ENCODE data around the gene DNAJA4.
A peak's percentile ranks its signal among the peaks of the same experiment; 100 is the strongest.

Gene DNAJA4

DNA sequence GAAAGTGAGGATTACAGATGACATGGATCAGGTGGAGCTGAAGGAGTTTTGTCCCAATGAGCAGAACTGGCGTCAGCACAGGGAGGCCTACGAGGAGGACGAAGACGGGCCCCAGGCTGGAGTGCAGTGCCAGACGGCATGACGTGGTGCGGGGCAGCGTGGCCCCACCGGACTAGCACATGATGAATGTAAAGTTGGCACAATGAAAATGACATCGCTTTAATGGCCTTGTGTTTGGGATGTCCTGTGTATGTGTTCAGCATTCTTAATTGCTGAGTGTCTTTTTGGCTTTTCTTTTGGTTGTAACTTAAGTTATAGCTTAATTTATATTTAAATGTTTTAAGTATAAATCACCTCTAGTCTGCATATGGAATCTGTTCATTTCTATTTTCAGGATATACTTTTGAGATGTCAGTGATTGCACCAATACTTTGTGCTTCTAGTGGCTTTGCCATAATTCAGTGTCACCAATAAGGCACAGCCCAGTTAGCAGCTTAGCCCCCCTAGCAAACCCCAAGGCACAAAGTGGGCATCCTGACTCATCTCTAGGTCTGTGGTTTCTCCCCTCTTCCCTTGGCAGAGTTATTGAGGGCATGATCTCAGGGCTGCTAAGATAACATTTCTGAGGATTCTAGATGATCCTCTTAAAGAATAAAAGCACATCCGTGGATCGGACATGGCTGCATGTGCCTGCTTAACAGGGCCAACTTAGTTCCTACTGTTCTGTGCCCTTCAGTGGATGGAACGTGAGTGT lies 16.1 kb downstream of the DNAJA4 start:
- DNase-seq (ENCODE audit: low spot score) = no peak

DNA sequence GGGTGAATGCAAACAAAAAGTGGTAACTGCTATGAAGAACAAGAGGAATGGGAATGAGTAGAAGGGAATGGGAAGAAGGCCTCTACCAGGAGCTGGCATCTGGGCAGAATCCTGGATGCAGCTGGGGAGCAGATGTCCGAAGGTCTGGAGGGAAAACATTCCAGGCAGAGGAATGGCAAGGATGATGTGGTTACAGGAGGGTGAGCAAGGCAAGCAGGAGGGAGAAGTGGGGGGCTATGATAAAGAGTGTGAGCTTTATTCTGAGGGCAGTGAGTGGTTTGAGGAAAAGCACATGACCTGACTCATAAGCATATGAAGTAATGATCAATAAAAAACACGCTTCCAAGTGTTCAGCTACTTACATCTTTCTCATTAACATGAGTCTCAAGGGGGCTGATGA lies 18.0 kb downstream of the DNAJA4 start:
- DNase-seq (ENCODE audit: low spot score) = no peak

DNA sequence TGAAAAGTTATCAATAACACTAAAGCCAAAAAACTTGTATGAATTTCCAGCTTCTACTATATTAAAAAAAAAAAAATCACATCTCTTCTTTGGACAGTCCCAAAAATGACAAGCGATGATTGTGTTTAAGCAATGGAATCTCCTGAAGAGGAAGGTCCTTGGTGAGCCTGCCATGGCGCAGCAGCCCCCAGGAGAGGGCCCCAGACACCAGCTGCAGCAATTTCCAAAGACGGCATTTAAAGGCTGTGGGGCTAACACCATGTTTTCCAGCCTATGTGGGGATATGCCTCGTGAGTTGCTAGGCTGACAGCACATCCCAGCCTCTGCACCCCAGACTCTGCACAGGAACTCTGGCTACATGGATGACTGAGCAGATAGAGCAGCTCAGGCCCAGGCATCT lies 20.4 kb downstream of the DNAJA4 start:
- no peak for DNase-seq (ENCODE audit: low spot score)

DNA sequence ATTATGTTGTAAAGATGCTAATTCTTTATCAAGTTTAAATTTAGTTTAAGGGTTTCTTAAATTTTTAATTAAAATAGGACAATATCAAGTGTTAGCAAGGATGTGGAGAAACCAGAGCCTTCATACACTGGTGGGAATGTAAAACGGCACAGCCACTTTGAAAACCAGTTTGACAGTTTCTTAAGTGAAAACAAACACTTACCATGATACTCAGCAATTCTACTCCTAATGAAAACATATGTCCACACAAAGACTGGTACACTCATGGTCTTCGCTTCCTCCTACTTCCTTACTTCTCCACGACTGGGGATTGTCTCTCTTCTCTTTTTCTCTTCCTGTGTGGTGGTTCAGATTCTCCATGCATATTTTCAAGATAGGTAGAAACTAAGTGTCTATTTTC lies 25.9 kb downstream of the DNAJA4 start:
- no peak for DNase-seq (ENCODE audit: low spot score)

DNA sequence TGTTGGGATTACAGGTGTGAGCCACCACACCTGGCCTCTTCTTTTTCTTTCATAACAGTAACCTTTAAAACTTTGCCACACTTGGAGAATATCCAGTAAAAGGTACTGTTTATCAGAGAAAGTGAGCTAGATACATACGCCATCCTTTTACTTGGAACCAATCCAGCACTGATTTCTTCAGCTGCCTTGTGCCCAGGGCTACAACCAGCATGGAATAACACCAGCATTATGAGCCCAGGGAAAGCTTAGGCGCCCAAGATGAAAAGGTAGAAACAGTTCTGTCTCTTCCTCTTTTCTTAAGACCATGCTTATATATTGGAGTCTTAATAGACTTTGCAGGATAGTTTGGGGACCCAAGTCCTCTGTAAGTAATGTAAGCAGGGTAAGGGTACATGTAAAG lies 26.7 kb downstream of the DNAJA4 start:
- no peak for DNase-seq (ENCODE audit: low spot score)

DNA sequence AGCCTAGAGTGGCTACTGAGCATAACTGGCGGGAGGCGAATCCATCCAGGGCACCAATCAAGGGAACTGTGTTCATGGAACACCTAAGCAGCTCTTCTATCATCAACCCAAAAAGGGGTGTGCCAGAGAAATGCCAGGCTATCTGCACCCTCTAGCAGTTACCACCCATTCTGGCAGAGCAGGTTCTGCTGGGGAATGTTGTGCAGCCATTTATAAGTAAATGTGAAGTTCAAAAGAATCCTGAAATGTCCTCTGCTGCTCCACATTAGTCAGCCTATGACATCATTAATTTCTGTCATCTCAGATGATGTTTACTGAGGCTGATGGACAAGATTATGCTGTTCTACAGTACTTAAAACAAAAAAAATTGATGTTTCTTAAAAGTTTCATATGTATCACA lies 27.3 kb downstream of the DNAJA4 start:
- DNase-seq (ENCODE audit: low spot score) = peak; percentile 41

DNA sequence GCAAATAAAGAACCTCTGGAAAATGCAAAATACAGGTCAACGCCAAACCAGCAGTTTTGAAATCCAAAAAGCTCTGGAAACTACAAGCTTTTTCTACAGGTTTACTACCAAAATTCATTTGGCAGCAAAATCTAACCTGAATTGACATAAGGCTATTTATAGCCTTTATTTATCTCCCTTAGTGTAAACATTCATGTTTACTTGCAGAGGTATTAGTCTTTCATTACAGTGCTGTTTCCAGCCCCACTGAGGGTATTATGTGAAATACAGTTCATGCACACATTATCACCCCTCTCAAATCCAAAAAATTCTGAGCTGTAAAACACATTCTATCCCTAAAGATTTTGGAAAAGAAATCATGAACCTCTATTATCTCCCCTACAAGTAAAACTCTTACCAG lies 27.9 kb downstream of the DNAJA4 start:
- DNase-seq (ENCODE audit: low spot score) = no peak

DNA sequence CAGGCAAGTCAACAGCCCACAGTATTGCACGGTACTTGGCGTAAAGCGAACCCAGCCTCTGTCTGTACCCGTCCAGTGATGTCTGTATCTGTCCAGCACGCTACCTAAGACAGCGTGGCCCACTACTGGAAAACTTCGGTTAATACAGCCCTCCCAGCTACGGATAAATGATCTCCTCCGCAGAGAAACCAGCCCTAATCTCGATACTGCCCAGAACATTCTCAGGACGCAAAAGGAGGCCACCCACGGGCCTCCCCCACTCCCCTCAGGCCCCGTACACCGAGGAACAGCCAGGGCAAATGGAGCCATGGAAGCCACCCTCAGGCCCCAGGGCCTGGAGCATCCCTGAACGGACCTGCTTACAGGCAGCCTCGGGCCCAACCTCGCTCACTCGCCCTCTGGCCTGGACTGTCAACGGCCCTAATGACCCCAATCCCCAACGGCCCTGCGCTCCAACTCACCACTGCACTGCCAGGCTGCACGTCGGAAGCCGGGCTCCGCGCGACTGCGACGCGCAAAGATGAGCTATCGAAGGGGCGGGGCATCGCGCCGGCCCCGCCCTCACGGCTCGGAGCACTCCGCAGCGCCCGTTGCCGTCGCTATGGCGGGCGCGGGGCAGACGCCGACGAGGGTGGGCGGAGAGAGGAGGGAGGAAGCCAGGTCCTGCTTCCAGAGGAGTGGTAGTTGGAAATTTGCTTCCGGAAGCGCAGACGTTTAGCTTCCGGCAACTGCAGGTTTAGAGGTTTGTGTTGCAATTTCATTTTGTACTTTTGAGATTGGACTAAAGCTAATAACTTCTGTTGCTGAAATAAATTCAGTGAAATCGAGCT lies 35.0 kb downstream of the DNAJA4 start, which contains the start of gene SKIC8:
TSS of gene SKIC8 (minus strand) at position 509 of the 830 bp plus-strand sequence. CDS start 3,923 bp downstream, outside the sequence.
- peak; percentile 92 for DNase-seq (ENCODE audit: low spot score)

DNA sequence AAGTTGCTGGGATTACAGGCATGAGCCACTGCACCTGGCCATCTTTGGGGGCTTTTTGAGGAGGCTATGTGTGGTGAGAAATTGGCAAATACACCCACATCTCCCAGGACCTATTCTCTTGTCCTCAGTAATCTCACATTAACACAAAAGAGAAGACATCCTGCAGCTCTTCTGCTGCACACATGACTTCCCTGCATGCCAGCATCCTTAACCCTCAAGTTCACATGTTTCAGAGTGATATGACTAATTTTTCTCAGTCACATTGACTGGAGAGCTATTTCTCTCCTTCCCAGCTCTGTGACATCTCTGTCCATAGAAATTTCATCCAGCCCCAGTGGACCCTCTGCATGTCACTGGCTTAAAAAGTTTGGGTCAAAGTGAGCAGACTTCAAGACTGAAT lies 37.0 kb downstream of the DNAJA4 start:
- DNase-seq (ENCODE audit: low spot score) = no peak

DNA sequence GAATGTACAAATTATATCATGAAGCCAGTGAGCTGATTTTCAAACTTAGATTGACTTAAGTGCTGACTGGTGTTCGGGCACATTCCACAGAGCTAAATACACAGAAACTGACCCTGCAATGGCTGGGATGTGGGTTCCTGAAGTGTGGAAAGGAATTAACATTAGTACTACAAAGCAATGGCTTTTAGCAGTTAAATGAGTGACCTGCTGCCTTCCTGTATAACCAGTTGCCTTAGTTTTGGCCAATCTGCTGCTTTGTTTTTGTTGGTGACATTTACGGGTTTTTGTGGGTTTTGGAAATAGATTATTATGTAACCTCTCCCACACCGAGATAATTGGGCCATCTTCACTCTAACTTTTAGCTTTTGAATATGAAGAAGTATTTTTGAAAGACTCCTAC lies 37.5 kb downstream of the DNAJA4 start:
- no peak for DNase-seq (ENCODE audit: low spot score)

DNA sequence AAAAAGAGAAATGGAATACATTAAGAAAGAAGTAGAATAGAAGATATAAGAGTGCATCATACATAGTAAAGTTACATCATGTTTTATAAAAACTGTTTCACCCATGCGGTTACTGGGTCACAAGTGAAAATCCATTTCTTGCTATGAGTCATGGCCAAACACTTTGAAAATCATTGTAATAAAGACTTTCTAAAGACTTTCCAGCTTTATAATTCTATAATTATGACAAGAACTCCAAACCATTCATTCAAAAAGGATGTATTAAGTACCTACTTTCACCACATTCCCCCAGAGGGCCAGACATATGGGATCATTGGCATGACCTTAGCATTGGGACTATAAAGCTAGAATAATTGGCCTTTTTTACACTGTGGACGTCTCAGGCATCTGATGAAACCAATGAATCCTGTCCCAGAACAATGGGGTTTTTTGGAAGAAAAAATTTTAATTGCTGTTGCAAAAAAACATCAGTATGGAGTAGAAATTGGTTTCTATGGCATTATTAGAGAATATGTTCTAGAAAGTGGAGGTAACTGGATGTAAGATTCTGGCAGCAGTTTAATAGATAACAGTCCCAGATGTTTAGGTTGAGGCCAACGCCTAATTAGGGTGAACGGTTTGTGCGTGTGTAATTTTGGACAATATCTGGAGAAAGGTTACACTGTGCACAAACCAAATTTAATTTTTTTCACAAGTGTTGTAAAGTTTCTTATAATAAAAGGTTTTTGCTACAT lies 38.4 kb downstream of the DNAJA4 start:
- peak; percentile 45 for DNase-seq (ENCODE audit: low spot score)

DNA sequence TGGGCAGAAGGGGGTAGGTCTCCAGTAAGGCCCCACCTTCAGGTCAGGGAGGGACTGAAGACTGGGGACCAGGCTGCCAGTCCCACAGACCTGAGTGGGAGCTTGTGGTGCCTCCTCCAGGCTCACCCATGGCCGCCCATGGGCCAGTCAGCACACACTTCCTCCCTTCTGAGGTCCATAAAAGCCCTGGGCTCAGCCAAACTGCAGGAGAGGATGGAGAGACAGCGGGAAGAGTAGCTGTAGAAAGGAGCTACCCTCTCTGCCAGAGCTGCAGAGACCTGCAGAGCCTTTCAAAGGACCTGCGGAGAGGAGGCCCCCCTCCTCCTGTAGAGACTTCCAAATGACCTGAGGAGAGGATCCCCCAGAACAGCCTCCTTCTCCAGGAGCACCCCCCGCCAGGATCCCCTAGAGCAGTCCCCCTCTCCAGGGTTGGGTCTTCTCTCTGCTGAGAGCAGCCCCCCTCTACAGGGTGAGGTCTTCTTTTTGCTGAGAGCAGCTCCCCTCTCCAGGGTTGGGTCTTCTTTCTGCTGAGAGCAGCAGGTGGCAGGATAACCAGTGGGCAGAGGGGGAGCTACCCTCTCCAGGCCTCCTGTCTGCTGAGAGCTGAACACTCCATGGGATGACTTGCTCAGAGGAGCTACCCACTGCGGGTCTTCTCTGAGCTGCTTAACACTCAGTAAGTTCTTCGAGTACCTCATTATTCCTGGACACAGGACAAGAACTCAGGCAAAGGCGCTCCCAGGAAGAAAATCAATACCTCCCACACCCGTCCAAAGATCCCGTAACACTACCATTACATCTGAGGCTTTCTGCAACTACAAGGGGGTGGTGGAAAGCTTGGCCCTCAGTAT lies 40.1 kb downstream of the DNAJA4 start:
- DNase-seq (ENCODE audit: low spot score) = no peak

DNA sequence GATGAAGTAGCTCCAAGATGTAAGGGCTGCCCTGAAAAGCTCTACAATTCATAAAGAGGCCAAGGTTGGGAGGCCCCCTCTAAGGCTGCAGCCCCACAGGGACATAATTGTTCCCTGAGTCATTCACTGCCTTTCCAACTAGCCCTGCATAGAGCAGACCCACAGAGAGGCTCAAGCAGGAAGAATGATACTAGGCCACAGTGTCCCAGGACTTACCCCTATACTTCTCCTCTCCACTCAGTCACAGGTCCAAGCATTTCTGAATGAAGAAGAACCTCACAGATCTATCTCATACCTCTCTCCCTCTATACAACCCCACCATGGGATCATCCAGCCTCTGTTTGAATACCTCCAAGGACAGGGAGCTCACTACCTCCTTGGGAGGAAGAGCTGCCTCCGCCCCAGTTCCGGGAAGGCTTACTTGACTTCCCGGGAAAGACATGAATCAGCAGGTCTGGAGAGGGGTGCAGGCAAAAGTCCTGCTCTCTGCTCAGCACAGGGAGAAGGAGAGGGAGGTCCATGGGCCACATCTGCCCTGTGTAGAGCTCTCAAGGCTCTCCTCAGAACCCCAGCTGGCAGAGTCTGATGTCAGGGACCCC lies 41.9 kb downstream of the DNAJA4 start:
- peak; percentile 39 for DNase-seq (ENCODE audit: low spot score)

DNA sequence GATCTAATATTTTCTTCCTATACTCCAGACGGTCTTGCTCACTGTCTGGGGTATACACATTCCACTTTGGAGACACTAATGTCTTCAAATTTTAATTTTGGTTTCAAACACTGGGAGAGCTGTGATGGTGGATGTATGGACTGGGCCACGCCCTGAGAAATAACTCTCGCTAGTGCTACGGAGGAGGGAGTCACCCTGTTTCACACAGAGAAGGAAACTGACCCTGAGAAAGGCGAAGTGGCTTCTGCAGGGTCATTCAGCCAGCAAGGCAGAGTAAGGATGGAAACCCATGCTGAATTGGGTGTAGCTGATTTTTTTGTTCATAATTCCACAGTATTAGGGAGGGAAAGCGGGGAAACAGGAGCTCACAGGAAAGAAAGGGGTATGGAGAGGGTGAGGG lies 43.6 kb downstream of the DNAJA4 start:
- DNase-seq (ENCODE audit: low spot score) = peak; percentile 25

DNA sequence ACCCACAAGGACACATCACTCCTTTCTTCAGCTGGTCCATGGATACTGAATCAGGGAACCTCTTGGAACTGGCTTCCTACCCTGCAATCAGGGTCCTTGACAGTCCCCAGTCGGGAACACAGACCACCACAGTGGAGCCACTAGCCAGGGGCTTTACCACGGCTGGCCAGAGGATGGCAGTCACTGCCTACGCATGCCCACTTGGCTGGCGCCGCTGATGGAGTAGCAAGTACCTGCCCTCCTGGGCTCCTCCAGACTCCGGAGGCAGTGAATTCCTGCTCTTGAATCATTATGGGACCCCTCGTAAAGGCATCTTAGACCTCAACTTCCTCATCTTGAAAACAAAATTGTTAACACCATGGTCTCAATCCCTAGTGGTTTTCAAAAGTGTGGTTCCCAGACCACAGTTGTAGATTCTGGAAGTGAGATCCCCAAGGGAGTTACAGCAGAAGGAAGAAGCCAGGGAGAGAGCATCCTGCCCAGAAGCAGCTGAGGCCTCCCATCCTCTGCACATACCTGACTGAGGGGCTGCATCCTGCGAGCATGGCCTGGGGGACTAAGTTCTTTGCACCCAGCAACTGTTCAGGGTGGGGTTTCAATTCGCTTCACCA lies 44.2 kb downstream of the DNAJA4 start:
- peak; percentile 67 for DNase-seq (ENCODE audit: low spot score)

DNA sequence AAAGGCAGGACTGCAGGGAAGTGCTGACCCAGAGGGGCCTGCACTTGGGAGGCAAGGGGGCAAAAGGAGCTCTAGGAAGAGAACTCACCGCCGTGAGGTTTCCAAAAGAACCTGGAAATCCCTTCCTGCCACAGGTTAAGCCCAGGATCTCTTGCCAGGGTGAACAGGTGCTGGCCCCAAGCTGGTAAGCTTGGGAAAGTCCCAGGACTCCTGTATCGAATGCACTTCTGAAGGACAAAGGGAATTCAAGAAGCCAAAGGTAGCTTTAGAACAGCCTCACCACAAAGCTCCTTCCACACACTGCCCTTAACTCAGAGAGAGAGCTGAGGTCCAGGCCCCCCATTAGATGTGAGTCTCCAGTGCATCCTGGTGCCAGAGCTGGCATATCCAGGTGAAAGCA lies 46.9 kb downstream of the DNAJA4 start:
- no peak for DNase-seq (ENCODE audit: low spot score)

DNA sequence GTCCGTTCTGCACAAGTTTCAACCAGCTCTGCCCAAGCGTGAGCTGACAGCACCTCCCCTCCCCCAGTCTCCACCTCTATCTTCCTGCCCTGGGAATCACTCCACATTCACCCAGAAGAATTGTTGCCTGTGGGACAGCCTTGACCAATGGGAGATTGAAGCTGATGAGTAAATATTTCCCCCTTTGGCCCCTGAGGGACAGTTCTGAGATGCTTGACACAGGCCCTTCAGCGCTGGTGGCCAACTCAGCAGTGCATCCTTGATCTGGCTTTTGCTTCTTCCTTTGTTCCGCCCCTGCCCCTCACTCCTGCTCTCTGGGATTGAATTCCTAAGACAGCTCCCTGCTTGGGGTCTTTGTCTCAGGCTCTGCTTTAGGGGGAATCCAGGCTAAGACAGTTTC lies 48.2 kb downstream of the DNAJA4 start:
- DNase-seq (ENCODE audit: low spot score) = no peak

DNA sequence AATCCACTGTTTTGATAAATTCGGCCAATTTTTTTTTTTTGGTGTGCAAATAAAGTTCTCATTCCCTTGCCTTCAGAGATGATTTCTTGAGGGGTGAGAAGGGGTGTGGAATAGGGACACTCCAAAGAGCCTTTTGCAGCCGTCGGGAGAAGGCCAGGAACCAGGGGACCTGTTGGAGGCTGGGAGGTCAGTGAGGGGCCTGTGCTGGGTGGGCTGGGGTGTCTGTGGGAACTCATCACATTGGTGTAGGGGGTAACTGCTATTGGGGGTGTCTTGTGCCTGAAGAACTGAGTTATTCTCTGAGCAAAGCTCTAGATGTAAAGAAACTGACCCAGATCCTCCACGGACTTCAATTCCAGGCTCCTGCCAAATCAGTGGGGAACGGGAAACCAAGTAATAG lies 48.6 kb downstream of the DNAJA4 start:
- no peak for DNase-seq (ENCODE audit: low spot score)

DNA sequence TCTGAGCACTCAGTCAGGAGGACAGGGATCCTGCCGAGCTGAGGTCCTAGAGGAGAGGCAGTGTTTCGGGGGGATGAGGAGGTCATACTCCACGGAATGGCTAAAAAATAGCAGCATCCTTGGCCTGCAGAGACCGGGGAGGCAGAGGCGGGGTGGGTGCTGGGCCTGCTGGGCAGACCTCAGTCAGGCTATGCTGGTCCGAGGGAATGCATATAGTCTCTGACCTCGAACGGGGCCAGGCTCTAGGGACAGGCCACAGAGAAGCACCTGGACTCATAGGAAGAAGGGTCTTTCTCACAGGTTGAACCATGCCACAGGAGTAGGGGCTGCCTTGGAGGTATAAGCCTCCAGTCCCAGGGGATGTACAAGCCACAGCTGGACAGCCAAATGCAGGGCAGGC lies 49.0 kb downstream of the DNAJA4 start:
- DNase-seq (ENCODE audit: low spot score) = no peak

DNA sequence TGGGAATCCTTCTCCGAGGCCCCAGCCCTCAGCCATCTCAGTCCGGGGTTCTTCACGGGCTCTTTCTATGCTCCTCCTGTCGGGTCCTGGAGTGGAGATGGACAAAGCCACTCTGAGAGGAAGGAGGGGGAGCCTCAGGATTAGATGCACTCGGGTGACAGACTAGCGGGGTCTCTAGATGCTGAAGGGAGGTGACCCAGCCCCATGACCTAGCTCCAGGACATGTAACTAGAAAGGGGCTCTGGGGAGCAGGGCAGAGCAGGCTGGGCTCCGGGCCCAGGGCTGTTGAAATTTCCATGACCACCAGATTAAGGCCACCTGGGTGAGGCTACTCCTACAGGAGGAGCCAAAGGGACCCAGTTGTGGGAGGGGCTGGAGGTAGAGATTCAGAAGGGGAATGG lies 49.8 kb downstream of the DNAJA4 start:
- DNase-seq (ENCODE audit: low spot score) = no peak

DNA sequence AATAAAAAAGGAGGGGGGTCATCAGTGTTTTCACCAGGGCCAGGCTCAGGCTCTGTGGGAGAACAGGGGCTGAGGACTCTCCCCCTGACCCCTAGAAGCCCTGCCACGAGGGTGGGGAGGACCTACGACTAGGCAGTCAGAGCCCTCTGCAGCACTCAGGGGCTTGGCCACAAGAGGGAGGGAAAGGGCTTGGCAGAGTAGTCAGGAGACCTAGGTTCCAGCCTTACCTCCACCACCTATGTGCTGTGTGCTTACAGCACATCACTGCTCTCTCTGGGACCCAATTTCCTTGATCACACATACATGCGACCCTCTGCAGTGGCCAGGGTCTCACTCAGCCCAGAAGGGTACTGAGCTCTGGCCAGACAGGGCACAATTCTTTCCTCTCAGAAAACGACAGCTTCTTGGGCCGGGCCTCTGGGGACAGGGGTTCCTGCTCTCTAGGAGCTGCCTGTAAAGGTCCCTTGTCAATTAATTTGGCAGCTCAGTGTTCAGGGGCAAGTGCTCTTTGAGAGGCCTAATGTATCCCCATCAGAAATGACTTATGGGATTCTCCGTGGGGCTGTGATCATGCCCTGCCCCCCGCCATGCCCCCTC lies 51.4 kb downstream of the DNAJA4 start:
- DNase-seq (ENCODE audit: low spot score) = no peak
